ENCODE results near the gene DLX3.

DLX3 gene

GRCh38 chr17:49963626-49964302 is 31.3 kb downstream of the DLX3 start:
- no peak overlapping the region for H2AFZ ChIP-seq (ENCODE audit: low read depth, low read length)
- no peaks in the 10 kb centered on the region for H3K79me2 ChIP-seq (ENCODE audit: insufficient read depth, low read length)
- H3K4me3 ChIP-seq (ENCODE audit: low read depth in 1 of 2, low read length in 2 of 2): no peak overlapping the region
- H3K27ac ChIP-seq (ENCODE audit: low read length): no peak overlapping the region
- H3K4me2 ChIP-seq (ENCODE audit: insufficient read depth, low read length): no peak overlapping the region
- no peaks in the 10 kb centered on the region for H3K4me1 ChIP-seq (ENCODE audit: insufficient read depth, low read length)
- ATAC-seq (ENCODE audit: insufficient read depth, low read depth): no peak
- no peaks in the 10 kb centered on the region for H3K9me3 ChIP-seq (ENCODE audit: insufficient read depth, low read length, severe bottlenecking)
- no peak overlapping the region for H3K9ac ChIP-seq (ENCODE audit: low read depth, low read length)
- TF ChIP-seq EZH2 (IDR thresholded peaks at IDR 0.05; ENCODE audit: borderline replicate concordance, low read depth, low read length, severe bottlenecking) (no peak), CTCF (IDR thresholded peaks at IDR 0.05; ENCODE audit: borderline replicate concordance, extremely low read depth, low read length, poor library complexity, severe bottlenecking) (no peak)
- no peaks in the 10 kb centered on the region for H4K20me1 ChIP-seq (ENCODE audit: insufficient read depth, low read length)
- DNase-seq: no peak
- H3K27me3 ChIP-seq (ENCODE audit: insufficient read depth, low read length, poor library complexity): peaks cover 7% of the 10 kb centered on the region
- H3K36me3 ChIP-seq (ENCODE audit: insufficient read depth, low read length): no peaks in the 10 kb centered on the region

- H3K4me3 ChIP-seq (ENCODE audit: low read depth in 1 of 2, low read length in 2 of 2): no peak overlapping the region
- H3K4me1 ChIP-seq (ENCODE audit: insufficient read depth, low read length): no peaks in the 10 kb centered on the region
- H3K9ac ChIP-seq (ENCODE audit: low read depth, low read length): no peak overlapping the region
- H3K4me2 ChIP-seq (ENCODE audit: insufficient read depth, low read length): no peak overlapping the region
- no peaks in the 10 kb centered on the region for H3K36me3 ChIP-seq (ENCODE audit: insufficient read depth, low read length)
- no peaks in the 10 kb centered on the region for H3K79me2 ChIP-seq (ENCODE audit: insufficient read depth, low read length)
- H3K9me3 ChIP-seq (ENCODE audit: insufficient read depth, low read length, severe bottlenecking): no peaks in the 10 kb centered on the region
- H4K20me1 ChIP-seq (ENCODE audit: insufficient read depth, low read length): no peaks in the 10 kb centered on the region
- ATAC-seq (ENCODE audit: insufficient read depth, low read depth): no peak
- H3K27ac ChIP-seq (ENCODE audit: low read length): no peak overlapping the region
- DNase-seq: no peak
- no peak for TF ChIP-seq EZH2 (IDR thresholded peaks at IDR 0.05; ENCODE audit: borderline replicate concordance, low read depth, low read length, severe bottlenecking)
- TF ChIP-seq CTCF (IDR thresholded peaks at IDR 0.05; ENCODE audit: borderline replicate concordance, extremely low read depth, low read length, poor library complexity, severe bottlenecking): no peak
- peaks cover 7% of the 10 kb centered on the region for H3K27me3 ChIP-seq (ENCODE audit: insufficient read depth, low read length, poor library complexity)
- no peak overlapping the region for H2AFZ ChIP-seq (ENCODE audit: low read depth, low read length)
Observed at GRCh38 chr17:49963309-49963625, 31.8 kb downstream of the DLX3 start.

- TF ChIP-seq CTCF (IDR thresholded peaks at IDR 0.05; ENCODE audit: borderline replicate concordance, extremely low read depth, low read length, poor library complexity, severe bottlenecking): no peak
- no peak for TF ChIP-seq EZH2 (IDR thresholded peaks at IDR 0.05; ENCODE audit: borderline replicate concordance, low read depth, low read length, severe bottlenecking)
- no peak for ATAC-seq (ENCODE audit: insufficient read depth, low read depth)
- Histone ChIP-seq H3K27me3 (ENCODE audit: insufficient read depth, low read length, poor library complexity) (peaks cover 6% of the 10 kb centered on the region), H3K36me3 (ENCODE audit: insufficient read depth, low read length) (no peaks in the 10 kb centered on the region), H3K79me2 (ENCODE audit: insufficient read depth, low read length) (no peaks in the 10 kb centered on the region), H3K4me3 (ENCODE audit: low read depth in 1 of 2, low read length in 2 of 2) (no peak overlapping the region), H3K4me1 (ENCODE audit: insufficient read depth, low read length) (no peaks in the 10 kb centered on the region), H2AFZ (ENCODE audit: low read depth, low read length) (no peak overlapping the region), H3K9me3 (ENCODE audit: insufficient read depth, low read length, severe bottlenecking) (no peaks in the 10 kb centered on the region), H3K4me2 (ENCODE audit: insufficient read depth, low read length) (no peak overlapping the region), H4K20me1 (ENCODE audit: insufficient read depth, low read length) (no peaks in the 10 kb centered on the region), H3K9ac (ENCODE audit: low read depth, low read length) (no peak overlapping the region), H3K27ac (ENCODE audit: low read length) (no peak overlapping the region)
- no peak for DNase-seq
Observed at GRCh38 chr17:49962599-49963308, 32.3 kb downstream of the DLX3 start.

All from DND-41 (cell line).